ENCODE results near the gene COL6A2. TPM values are rescaled to one million over a fixed set of nuclear protein-coding genes. Genes with fewer than 3 reads are reported as not detected.
"Not testable (repeated sequence)": the region's sequence is repeated elsewhere in the genome, so short reads cannot be mapped to it uniquely, and the experiment has no call there.

The COL6A2 gene
- total RNA-seq, 2 donors from 2014 or later, result 198 to 474 TPM

DNA sequence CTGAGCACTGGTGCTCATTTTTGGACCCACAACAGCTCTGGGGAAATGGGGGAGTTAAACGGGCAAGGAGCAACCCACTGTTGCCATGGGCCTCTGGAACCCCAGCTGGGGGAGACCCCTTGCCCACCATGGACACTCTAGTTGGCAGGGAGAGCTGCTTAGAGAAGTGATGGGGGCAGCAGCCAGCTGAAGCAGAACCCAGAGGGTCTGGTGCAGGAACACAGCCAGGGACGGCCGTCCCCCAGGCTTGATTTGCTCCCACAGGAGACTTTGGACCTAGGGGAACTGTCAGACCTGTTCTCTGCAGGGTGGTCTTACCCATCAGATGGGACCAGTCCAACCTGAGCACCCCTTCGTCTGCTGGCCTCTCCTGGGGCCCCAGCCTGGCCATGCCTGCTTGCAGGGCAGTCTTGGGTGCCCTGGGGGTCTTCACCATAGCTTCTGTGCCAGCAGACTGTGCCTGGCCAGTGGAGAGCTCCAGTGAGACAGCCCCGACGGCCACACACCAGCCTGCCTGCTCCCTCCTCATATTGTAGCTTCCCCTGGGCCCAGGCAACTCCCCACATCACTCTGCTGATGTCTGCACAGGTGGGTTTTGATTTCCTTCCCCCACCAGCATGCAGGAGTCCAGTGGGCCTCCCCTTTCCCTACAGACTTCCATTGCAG is 75.1 kb downstream of the COL6A2 start:
- Histone ChIP-seq H3K36me3 (no peaks in the 10 kb centered on the region), H3K4me1 (replicated peaks) (no peaks in the 10 kb centered on the region), H3K27me3 (replicated peaks; ENCODE audit: insufficient read depth) (no peaks in the 10 kb centered on the region), H3K27ac (no peak overlapping the region), H3K9me3 (no peaks in the 10 kb centered on the region), H3K4me3 (no peak overlapping the region)
- 85% methylated on average over 6 of the region's 6 CpGs for WGBS
- intact Hi-C loops (cut with DNase I), result no loop called here
- TF ChIP-seq, protein P1, sequence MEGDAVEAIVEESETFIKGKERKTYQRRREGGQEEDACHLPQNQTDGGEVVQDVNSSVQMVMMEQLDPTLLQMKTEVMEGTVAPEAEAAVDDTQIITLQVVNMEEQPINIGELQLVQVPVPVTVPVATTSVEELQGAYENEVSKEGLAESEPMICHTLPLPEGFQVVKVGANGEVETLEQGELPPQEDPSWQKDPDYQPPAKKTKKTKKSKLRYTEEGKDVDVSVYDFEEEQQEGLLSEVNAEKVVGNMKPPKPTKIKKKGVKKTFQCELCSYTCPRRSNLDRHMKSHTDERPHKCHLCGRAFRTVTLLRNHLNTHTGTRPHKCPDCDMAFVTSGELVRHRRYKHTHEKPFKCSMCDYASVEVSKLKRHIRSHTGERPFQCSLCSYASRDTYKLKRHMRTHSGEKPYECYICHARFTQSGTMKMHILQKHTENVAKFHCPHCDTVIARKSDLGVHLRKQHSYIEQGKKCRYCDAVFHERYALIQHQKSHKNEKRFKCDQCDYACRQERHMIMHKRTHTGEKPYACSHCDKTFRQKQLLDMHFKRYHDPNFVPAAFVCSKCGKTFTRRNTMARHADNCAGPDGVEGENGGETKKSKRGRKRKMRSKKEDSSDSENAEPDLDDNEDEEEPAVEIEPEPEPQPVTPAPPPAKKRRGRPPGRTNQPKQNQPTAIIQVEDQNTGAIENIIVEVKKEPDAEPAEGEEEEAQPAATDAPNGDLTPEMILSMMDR (IDR thresholded peaks at IDR 0.05), result no peak
- no peak for TF ChIP-seq POLR2AphosphoS5 (IDR thresholded peaks at IDR 0.05)
- TF ChIP-seq POLR2A (IDR thresholded peaks at IDR 0.05), result no peak
- no peak for DNase-seq (ENCODE audit: low spot score)

GRCh38 chr21:46173573-46173972 is 75.7 kb downstream of the COL6A2 start:
- TF ChIP-seq POLR2AphosphoS5 (IDR thresholded peaks at IDR 0.05), result no peak
- Histone ChIP-seq H3K4me1 (replicated peaks) (no peaks in the 10 kb centered on the region), H3K36me3 (no peaks in the 10 kb centered on the region), H3K27ac (no peak overlapping the region), H3K9me3 (no peaks in the 10 kb centered on the region), H3K27me3 (replicated peaks; ENCODE audit: insufficient read depth) (no peaks in the 10 kb centered on the region), H3K4me3 (no peak overlapping the region)
- DNase-seq (ENCODE audit: low spot score), result no peak
- WGBS, result 100% methylated on average over 1 of the region's 1 CpG
- intact Hi-C loops (cut with DNase I), result no loop called here

- H3K27ac ChIP-seq, result peak overlapping the region in 1 of 2 donors; percentile 79
- WGBS, result 82% methylated on average over 3 of the region's 3 CpGs
- H3K4me1 ChIP-seq (replicated peaks); H3K4me3 ChIP-seq; intact Hi-C loops (cut with DNase I); H3K27me3 ChIP-seq (replicated peaks; ENCODE audit: insufficient read depth); H3K36me3 ChIP-seq; H3K9me3 ChIP-seq; DNase-seq (ENCODE audit: low spot score): not testable (repeated sequence)
- TF ChIP-seq POLR2AphosphoS5 (IDR thresholded peaks at IDR 0.05), result peak; percentile 76
Measured at GRCh38 chr21:46176443-46177129, 78.7 kb downstream of the COL6A2 start.

- Histone ChIP-seq H3K36me3 (no peaks in the 10 kb centered on the region), H3K9me3 (no peaks in the 10 kb centered on the region), H3K27me3 (replicated peaks; ENCODE audit: insufficient read depth) (no peaks in the 10 kb centered on the region), H3K27ac (peak overlapping the region in 1 of 2 donors; percentile 57), H3K4me3 (no peak overlapping the region), H3K4me1 (replicated peaks) (no peaks in the 10 kb centered on the region)
- WGBS, result 82% methylated on average over 4 of the region's 4 CpGs
- TF ChIP-seq POLR2A (IDR thresholded peaks at IDR 0.05) (no peak), POLR2AphosphoS5 (IDR thresholded peaks at IDR 0.05) (no peak)
- TF ChIP-seq, protein P1 (IDR thresholded peaks at IDR 0.05), result no peak
- DNase-seq (ENCODE audit: low spot score), result no peak
- intact Hi-C loops (cut with DNase I), result no loop called here
Measured at GRCh38 chr21:46178961-46179360, 81.0 kb downstream of the COL6A2 start.

Small RNA genes lying within 50 kb of the gene (small RNA-seq; reads per million reads assigned to genes)
- gene PSMA6P3, result 0 reads per million in 2 donors

Other genes with a start within 250 kb of the COL6A2 start
- 100 to 1,000 TPM; 163 to 265 TPM for gene COL6A1, start 116.3 kb upstream of the COL6A2 start, total RNA-seq
- 10 to 100 TPM in 1 of 2 donors, 1 to 10 TPM in 1; 1.4 to 19.0 TPM for gene FTCD, start 57.5 kb downstream of the COL6A2 start, total RNA-seq
- 10 to 100 TPM; 42.0 to 79.4 TPM for gene SPATC1L, start 86.3 kb downstream of the COL6A2 start, total RNA-seq
- gene LSS, start 130.7 kb downstream of the COL6A2 start, total RNA-seq, result 100 to 1,000 TPM in 1 of 2 donors, 10 to 100 TPM in 1; 95.5 to 145 TPM
- 100 to 1,000 TPM; 107 to 120 TPM for gene MCM3AP, start 187.5 kb downstream of the COL6A2 start, total RNA-seq
- 10 to 100 TPM; 28.5 to 30.0 TPM for gene YBEY, start 188.2 kb downstream of the COL6A2 start, total RNA-seq
- 1 to 10 TPM; 4.0 to 8.9 TPM for gene C21orf58, start 225.8 kb downstream of the COL6A2 start, total RNA-seq
- gene PCNT, start 226.0 kb downstream of the COL6A2 start, total RNA-seq, result 10 to 100 TPM; 33.8 to 70.9 TPM

Measured in prostate gland (tissue), 2 donors.